Activated CD8-positive, alpha-beta memory T cell treated with anti-CD3 and anti-CD28 coated beads, Interleukin-2, amount 10 ng/mL, durations not matched to agents 7 days and 5 days (primary cell): ENCODE data around the gene SCP2D1. TPM values are rescaled to one million over a fixed set of nuclear protein-coding genes. Genes with fewer than 3 reads are reported as not detected.

Experiments
- ATAC-seq: fragments of 150-1000 bp; cut with Tn5 transposase; one replicate; pipeline ENCODE4 v1.10.0; 2021; ENCODE audit warnings: moderate library complexity
- CTCF ChIA-PET: fragments of 350-600 bp; sonication (Branson Sonifier 250); formaldehyde crosslinking; loops from one replicate; lab custom pipeline; 2021; ENCODE audit warnings: antibody characterized with exemption; lab: Charles Lee
- DNase-seq: peaks from one replicate; pipeline ENCODE4 v3.0.0-alpha.2; 2020
- H3K27ac Mint-ChIP-seq: one replicate; pipeline ENCODE4 v1.8.0; 2021; ENCODE audit warnings: mild to moderate bottlenecking, mixed read lengths
- H3K27me3 Mint-ChIP-seq: one replicate; pipeline ENCODE4 v1.8.0; 2021; ENCODE audit warnings: mixed read lengths
- H3K36me3 Mint-ChIP-seq: one replicate; pipeline ENCODE4 v1.8.0; 2021; ENCODE audit warnings: mild to moderate bottlenecking, mixed read lengths
- H3K4me1 Mint-ChIP-seq: one replicate; pipeline ENCODE4 v1.8.0; 2021; ENCODE audit warnings: mixed read lengths
- H3K4me3 Mint-ChIP-seq: one replicate; pipeline ENCODE4 v1.8.0; 2021; ENCODE audit warnings: mild to moderate bottlenecking, moderate library complexity, mixed read lengths
- H3K9me3 Mint-ChIP-seq: one replicate; pipeline ENCODE4 v1.8.0; 2022; ENCODE audit warnings: low read depth, mixed read lengths
- total RNA-seq, 2 experiments: library from RNA; stranded (reverse); gene quantifications; one replicate each; pipeline ENCODE4 v1.2.3, GENCODE V29; 2021

The SCP2D1 gene
- total RNA-seq, 2 experiments from 2014 or later, result not detected

DNA sequence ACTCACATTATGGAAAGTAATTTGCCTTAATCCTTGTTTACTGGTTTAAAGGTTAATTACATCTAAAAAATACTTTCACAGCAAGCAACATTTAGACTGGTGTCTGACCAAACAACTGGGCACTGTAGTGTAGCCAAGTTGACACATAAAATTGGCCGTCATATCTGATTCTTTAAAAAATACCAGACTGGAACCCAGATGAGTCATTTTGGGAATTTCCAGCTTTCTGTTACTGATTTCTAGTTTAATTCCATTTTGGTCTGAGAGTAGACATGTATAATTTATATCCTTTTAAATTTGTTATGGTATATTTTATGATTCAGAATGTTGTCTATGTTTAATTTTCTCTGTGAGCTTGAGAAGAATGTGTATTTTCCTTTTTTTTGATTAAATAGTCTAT is 44.1 kb downstream of the SCP2D1 start:
- Mint-ChIP-seq H3K36me3 (no peaks in the 10 kb centered on the region), H3K27me3 (peaks cover 9% of the 10 kb centered on the region), H3K4me1 (no peaks in the 10 kb centered on the region), H3K27ac (no peak overlapping the region), H3K9me3 (peaks cover 5% of the 10 kb centered on the region), H3K4me3 (no peak overlapping the region)
- CTCF ChIA-PET, result no interaction called here
- DNase-seq, result no peak
- ATAC-seq, result no peak

DNA sequence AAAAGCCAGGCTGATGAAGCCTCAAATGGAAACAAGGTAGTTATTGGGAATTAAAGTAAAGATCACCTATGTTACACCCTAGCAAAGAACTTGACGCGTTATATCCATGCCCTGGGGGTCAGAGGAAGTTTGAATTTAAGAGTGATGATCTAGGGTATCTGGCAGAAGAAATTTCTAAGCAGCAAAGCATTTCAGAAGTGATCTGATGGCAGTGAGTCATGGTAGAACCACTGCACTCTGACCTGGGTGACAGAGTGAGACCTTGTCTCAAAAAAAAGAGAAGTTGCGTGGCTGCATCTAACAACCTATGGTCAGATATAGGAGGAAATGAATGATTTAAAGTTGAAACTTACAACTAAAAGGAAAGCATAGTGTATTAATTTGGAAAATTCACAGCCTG is 45.2 kb downstream of the SCP2D1 start:
- Mint-ChIP-seq H3K36me3 (no peaks in the 10 kb centered on the region), H3K27ac (no peak overlapping the region), H3K27me3 (peaks cover 4% of the 10 kb centered on the region), H3K9me3 (peaks cover 5% of the 10 kb centered on the region), H3K4me3 (no peak overlapping the region), H3K4me1 (no peaks in the 10 kb centered on the region)
- DNase-seq, result no peak
- ATAC-seq, result no peak
- CTCF ChIA-PET, result no interaction called here

Other genes starting within 250 kb of the SCP2D1 start
- gene SMIM26, start 246.4 kb upstream of the SCP2D1 start, total RNA-seq, result 10 to 100 TPM; 49.1 to 52.6 TPM
- 10 to 100 TPM; 31.9 to 33.5 TPM for gene DTD1, start 225.7 kb upstream of the SCP2D1 start, total RNA-seq